ENCODE measurements around the gene ERC1. TPM values are rescaled to one million over a fixed set of nuclear protein-coding genes. Genes with fewer than 3 reads are reported as not detected.

Gene ERC1
- total RNA-seq, 4 donors from 2014 or later = 28.9 to 106 (median 43.6) TPM

DNA sequence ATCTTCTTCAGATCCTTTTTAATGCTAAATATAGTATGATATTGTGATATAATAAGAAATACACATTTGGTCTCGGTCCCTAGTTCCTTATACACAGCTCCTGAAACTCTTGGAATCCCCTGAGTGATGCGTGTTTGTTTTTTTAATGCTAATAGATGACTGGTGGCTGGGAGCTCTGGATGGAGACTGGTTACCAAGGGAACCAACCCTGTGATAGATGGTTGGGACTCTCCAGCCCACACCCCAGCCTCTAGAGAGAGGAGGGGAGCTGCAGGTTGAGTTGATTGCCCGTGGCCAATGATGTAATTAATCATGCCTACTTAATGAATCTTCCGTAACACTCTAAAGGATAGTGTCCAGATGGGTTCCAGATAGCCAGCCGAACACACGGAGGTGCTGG lies 462.8 kb downstream of the ERC1 start:
- Histone ChIP-seq H3K4me3 (no peak overlapping the region), H3K9me3 (no peaks in the 10 kb centered on the region), H3K27ac (no peak overlapping the region), H3K36me3 (no peaks in the 10 kb centered on the region), H3K4me1 (no peaks in the 10 kb centered on the region), H3K27me3 (no peaks in the 10 kb centered on the region)
- TF ChIP-seq POLR2A (IDR thresholded peaks at IDR 0.05) = no peak
- TF ChIP-seq, protein P1, sequence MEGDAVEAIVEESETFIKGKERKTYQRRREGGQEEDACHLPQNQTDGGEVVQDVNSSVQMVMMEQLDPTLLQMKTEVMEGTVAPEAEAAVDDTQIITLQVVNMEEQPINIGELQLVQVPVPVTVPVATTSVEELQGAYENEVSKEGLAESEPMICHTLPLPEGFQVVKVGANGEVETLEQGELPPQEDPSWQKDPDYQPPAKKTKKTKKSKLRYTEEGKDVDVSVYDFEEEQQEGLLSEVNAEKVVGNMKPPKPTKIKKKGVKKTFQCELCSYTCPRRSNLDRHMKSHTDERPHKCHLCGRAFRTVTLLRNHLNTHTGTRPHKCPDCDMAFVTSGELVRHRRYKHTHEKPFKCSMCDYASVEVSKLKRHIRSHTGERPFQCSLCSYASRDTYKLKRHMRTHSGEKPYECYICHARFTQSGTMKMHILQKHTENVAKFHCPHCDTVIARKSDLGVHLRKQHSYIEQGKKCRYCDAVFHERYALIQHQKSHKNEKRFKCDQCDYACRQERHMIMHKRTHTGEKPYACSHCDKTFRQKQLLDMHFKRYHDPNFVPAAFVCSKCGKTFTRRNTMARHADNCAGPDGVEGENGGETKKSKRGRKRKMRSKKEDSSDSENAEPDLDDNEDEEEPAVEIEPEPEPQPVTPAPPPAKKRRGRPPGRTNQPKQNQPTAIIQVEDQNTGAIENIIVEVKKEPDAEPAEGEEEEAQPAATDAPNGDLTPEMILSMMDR (IDR thresholded peaks at IDR 0.05) = no peak
- intact Hi-C loops (cut with DNase I; ENCODE audit: low total_unique reads) = no loop called here
- no peak for DNase-seq

DNA sequence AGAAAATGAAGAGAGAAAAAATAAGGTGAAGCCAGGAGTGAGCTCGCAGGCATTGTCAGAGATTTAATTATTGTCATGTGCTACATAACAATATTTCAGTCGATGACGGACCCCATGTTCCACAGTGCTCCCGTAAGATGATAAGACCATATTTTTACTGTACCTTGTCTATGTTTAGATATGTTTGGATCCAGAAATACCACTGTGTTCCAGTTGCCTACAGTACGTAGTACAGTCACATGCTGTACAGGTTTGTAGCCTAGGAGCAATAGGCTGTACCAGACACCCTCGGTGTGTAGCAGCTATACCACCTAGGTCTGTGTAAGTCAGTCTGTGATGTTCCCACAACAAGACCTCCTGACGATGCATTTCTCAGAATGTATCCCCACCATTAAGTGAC lies 465.9 kb downstream of the ERC1 start:
- no peak for DNase-seq
- no peaks in the 10 kb centered on the region for H3K36me3 ChIP-seq
- no peaks in the 10 kb centered on the region for H3K4me1 ChIP-seq
- H3K27ac ChIP-seq = no peak overlapping the region
- intact Hi-C loops (cut with DNase I; ENCODE audit: low total_unique reads) = no loop called here
- no peak overlapping the region for H3K4me3 ChIP-seq
- H3K27me3 ChIP-seq = no peaks in the 10 kb centered on the region
- no peak for TF ChIP-seq POLR2A (IDR thresholded peaks at IDR 0.05)
- TF ChIP-seq, protein P1 (IDR thresholded peaks at IDR 0.05) = no peak
- no peaks in the 10 kb centered on the region for H3K9me3 ChIP-seq

DNA sequence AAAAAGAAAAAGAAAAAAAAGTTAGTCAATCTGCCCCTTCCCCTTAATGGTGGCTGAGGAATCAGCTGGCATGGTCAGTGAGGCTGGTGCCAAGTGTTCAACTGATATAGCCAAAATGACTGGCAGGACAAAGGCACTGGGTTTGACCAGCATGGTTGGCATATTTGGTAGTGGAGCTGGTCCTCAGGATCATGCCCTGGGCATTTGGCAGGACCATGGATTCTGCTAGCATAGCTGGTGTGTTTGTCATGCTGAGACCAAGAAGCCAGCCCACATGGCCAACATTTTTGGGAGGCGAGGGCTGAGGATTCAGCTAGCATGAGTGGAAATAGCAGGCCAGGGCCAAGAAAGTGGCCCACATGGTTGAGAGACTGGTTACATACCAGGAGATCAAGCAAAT lies 466.9 kb downstream of the ERC1 start:
- Histone ChIP-seq H3K27ac (no peak overlapping the region), H3K4me1 (no peaks in the 10 kb centered on the region), H3K9me3 (no peaks in the 10 kb centered on the region), H3K27me3 (no peaks in the 10 kb centered on the region), H3K36me3 (no peaks in the 10 kb centered on the region), H3K4me3 (no peak overlapping the region)
- TF ChIP-seq, protein P1 (IDR thresholded peaks at IDR 0.05) = no peak
- TF ChIP-seq POLR2A (IDR thresholded peaks at IDR 0.05) = no peak
- no peak for DNase-seq
- intact Hi-C loops (cut with DNase I; ENCODE audit: low total_unique reads) = no loop called here

DNA sequence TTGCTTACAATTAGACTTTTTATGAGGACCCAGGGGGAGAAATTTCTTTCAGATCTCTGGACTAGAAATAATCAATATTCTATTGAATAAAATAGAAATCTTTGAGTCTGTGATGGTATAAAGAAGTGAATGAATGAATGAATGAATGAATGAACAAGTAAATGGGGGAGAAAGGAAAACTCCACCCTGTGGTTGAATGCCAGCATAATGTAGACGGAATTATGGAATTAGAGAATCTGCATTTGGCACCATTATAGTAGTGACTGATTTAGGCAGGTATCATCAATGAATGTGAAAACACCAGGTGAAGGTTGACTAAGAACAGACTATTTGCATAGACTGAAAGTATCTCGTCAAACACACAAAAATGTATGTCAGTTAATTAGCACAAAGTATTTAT lies 468.3 kb downstream of the ERC1 start:
- Histone ChIP-seq H3K36me3 (no peaks in the 10 kb centered on the region), H3K4me3 (no peak overlapping the region), H3K27ac (no peak overlapping the region), H3K9me3 (no peaks in the 10 kb centered on the region), H3K4me1 (no peaks in the 10 kb centered on the region), H3K27me3 (no peaks in the 10 kb centered on the region)
- TF ChIP-seq, protein P1 (IDR thresholded peaks at IDR 0.05) = no peak
- no peak for TF ChIP-seq POLR2A (IDR thresholded peaks at IDR 0.05)
- intact Hi-C loops (cut with DNase I; ENCODE audit: low total_unique reads) = no loop called here
- no peak for DNase-seq

DNA sequence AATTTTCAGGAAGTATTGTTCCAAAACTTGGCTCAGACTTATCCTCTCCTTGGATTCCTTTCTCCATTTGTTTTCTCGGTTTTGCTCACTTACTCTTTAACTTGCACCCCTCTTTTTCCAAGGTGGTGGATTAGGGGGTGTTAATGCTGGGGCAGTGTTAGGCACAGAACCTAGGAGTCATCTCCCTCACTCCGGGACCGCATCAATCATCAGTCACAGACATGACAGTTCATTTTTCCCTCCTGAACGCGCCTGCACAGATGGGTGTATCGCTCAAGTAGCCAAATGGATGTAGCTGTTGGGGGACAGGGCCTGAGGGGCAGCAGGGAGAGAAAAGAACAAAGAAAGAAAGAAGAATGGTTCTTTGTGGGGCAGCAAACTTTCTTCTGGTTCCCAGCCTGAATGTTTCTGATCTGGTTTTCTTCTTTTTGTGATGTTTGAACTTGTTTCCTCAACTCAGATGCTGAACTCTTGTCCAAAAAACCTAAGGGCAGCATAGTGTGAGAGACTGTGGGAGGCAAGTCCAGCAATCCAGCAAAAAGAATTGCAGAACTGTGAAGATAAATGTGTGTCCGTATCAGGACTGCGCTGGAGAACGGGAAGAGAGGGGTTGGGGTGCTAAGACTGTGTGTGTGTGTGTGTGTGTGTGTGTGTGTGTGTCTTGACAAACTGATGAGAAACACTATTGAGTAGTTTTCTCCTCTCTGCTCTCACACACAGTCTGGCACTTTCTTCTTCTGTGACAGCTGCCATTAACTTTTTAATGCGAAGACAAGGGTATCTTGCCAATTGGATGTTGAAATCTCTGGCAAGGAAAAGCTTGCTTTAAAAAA lies 472.3 kb downstream of the ERC1 start:
- intact Hi-C loops (cut with DNase I; ENCODE audit: low total_unique reads) = no loop called here
- no peak for TF ChIP-seq POLR2A (IDR thresholded peaks at IDR 0.05)
- TF ChIP-seq, protein P1 (IDR thresholded peaks at IDR 0.05) = no peak
- no peaks in the 10 kb centered on the region for H3K9me3 ChIP-seq
- no peak overlapping the region for H3K27ac ChIP-seq
- no peaks in the 10 kb centered on the region for H3K4me1 ChIP-seq
- no peak overlapping the region for H3K4me3 ChIP-seq
- DNase-seq = no peak
- no peaks in the 10 kb centered on the region for H3K27me3 ChIP-seq
- H3K36me3 ChIP-seq = no peaks in the 10 kb centered on the region

Measured in uterus (tissue), 4 donors.